GM21825 (cell line): ENCODE measurements around the gene CDHR2.
A peak's percentile ranks its signal among the peaks of the same experiment; 100 is the strongest.

Experiments
- ATAC-seq: cut with Tn5 transposase; IDR thresholded peaks from one replicate; pipeline ENCODE4 v1.9.1; 2021; ENCODE audit warnings: mild to moderate bottlenecking, moderate library complexity; ENCODE audit not compliant: unreplicated experiment

CDHR2 gene

GRCh38 chr5:176529116-176529740 is 19.9 kb upstream of the CDHR2 start:
- no peak for ATAC-seq

DNA sequence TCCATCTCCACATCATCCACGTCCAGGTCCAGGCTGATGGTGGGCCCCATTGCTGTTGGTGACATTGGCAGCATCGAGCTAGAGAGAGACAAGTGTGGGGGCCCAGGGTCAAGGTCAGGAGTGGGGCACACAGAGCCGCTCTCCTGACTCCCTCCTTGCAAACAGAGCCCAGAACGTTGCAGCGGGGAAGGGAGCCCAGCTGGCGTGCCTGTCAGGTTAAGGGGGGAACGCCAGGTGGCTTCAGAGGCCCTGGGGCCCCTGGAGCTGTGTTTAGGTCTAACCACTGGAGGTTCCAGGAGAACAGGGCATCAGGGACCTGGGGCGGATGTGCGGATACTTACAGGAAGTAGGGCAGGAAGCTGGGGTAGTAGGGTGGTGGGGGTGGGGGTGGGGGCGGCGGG is 19.4 kb upstream of the CDHR2 start:
- ATAC-seq, result no peak

DNA sequence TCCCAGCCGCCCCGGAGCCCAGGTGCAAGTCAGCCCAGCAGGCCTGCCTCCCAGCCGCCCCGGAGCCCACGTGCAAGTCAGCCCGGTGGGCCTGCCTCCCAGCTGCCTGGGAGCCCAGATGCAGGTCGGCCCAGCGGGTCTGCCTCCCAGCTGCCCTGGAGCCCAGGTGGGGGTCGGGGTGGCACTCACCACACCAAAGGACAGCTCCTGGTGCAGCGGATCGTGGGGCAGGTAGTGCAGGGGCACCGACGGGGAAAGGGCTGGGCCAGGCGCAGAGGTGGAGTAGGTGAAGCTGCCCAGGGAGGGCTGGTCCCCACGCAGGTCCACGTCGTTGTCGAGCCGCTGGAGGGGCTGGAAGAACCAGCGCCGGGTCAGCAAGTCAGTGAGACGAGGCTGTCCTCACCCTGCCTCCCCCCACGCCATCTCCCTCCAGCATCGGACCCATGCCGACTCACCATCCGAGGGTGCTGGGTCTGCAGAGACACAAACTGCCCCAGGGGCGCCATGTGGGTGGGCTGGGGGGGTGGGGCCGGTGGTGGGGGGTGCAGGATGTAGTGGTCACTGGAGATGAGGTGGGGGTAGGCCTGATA is 18.7 kb upstream of the CDHR2 start:
- no peak for ATAC-seq

DNA sequence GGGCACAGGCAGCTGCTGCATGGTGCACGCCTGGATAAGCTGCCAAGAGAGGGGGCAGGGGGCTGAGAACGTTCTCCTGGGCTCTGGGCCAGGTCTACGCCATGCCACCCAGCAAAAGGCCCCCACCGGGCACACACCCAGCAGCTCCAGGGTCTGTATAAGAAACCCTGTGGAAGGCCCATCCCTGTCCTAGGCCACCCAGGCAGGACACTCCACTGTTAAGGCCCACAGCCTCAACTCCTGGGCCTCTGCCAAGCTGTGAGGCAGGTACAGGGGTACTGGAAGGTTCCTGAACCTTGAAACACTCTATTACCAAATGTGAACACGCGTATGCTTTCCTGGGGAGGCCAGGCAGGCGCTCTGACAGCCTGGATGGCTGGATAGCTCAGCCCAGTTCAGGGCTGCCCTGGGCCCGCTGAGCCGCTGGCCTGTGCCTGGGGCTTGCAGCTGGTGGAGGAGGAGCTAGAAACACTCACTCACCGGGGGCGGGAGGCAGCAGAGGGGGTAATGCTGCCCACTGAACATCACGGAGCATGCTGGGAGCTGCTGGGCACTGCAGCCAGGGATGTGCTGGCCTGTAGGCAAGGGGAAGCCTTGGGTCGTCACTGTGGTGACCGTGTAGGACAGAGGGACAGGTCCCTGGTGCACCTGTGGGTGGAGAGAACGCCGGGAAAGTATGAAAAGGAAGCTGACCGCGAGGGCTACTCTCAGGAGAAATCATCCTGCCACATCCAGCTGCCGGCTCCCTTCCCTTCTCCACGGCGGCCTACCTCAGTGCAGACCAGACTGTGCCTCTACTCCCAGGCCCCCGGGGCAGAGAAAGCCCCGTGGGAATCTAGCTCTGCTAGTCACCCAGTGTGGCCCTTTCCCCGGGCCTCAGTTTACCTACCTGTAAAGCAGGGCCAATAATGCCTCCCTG is 17.9 kb upstream of the CDHR2 start:
- ATAC-seq, result no peak

DNA sequence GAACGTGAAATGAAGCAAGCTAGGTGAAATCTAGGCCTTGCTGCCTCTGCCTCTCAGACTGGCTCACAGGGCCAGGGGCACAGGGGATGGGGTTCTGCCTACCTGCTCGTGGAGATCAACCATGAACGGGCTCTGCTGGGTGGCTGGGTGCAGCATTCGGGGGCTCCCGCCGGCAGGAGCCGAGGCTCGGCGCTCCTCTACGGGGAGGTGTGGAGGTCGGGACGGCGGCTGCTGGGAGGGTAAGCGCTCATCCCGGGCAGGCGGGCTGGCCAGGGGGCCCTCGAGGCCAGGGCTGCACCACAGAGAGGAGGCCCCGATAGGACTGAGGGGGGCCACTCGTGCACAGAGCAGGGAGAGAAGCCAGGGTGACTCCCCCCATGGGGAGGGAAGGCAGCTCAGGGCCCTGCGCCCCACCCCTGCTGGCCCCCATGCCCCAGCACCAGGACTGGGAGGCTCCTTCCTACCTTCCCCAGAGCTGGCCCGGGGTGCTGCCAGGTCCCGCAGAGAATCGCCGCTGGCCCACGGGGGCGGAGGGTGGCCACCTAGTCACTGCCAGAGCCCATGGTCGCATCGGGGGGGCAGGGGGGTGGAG is 17.1 kb upstream of the CDHR2 start:
- ATAC-seq, result no peak

DNA sequence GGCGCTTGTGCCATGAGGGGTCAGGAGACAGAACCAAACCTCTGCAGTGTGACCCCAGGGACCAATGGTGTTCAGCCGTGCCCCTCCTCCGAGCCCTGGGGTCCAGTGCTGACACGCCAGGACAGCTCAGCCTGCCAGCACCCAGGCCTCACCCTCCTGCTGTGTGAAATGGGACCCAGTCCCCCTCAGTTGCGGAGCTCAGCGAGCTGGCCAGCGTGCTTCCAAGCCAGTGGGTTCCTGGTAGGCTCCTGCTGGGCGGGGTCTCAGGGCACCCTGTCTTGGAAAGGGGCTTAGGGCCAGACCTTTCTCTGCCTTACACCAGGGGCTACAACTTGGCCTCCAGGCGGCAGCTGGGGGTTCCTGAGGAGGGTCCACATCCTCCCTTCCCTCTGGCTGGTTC is 16.3 kb upstream of the CDHR2 start:
- no peak for ATAC-seq

DNA sequence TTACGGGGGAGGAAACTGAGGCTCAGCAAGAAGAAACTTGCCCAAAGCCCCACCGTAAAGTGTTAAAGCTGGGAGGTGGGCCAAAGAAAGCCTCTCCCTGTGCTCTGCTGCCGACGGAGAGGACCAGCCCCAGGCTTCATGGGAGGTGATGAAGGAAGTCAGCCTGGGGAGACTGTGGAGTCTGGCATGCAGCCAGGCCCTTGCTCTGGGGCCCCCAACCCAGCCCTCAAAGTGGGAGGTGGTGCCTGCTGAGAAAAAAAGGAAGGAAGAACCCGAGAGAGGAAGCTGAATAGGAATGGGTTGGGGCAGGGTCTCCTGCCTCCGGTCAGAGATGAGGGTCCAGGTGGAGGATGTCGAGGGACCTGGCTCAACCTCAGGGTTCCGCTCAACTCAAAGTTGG is 15.8 kb upstream of the CDHR2 start:
- ATAC-seq, result no peak

GRCh38 chr5:176533894-176534611 is 15.1 kb upstream of the CDHR2 start:
- no peak for ATAC-seq

- no peak for ATAC-seq
Observed at GRCh38 chr5:176534640-176535039, 14.5 kb upstream of the CDHR2 start.

- ATAC-seq, result no peak
Observed at GRCh38 chr5:176535101-176535663, 14.0 kb upstream of the CDHR2 start.

- ATAC-seq, result no peak
Observed at GRCh38 chr5:176535664-176536131, 13.4 kb upstream of the CDHR2 start.

DNA sequence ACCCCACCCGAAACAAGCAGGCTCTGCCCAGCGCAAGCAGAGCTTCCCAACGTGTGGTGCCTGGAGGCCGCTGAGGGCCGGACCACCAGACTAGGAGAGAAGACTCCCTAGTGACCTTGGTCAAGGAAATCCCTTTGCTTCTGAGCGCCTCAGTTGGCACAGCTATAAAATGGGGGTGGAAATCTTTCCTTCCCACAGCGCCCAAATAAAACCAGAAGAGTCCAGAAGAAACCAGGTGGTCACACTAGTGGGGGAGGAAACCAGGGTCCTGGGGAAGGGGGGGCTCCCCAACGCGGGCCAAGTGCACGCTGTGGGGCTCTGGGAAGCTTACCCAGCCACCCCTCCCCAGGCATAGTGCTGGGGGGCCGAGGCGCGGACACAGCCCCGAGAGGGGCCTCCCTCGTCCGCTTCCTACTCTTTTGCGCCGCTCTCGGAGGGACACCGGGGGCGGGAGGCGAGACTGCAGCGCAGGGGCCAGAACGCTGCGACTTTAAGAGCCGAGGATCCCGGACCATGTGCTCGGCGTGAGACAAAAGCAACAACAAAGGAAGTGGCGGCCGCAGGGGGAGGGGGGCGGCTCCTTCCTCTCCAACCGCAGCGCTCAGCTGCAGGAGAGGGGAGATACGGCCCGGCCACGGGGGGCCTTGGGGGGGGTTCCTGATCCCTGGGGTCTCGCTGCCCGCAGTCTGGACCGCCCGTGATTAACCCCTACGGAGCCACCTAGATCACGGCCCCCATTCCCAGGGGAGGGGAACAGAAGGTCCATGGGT is 12.8 kb upstream of the CDHR2 start:
- ATAC-seq, result no peak

GRCh38 chr5:176536902-176537553 is 12.1 kb upstream of the CDHR2 start, which contains the start of gene RNF44:
Gene RNF44 (minus strand): TSS chr5:176537402. CDS start chr5:176532472, 4,930 bp downstream.
- peak; percentile 48 for ATAC-seq

GRCh38 chr5:176537554-176538229 is 11.4 kb upstream of the CDHR2 start:
- ATAC-seq, result peak; percentile 55

DNA sequence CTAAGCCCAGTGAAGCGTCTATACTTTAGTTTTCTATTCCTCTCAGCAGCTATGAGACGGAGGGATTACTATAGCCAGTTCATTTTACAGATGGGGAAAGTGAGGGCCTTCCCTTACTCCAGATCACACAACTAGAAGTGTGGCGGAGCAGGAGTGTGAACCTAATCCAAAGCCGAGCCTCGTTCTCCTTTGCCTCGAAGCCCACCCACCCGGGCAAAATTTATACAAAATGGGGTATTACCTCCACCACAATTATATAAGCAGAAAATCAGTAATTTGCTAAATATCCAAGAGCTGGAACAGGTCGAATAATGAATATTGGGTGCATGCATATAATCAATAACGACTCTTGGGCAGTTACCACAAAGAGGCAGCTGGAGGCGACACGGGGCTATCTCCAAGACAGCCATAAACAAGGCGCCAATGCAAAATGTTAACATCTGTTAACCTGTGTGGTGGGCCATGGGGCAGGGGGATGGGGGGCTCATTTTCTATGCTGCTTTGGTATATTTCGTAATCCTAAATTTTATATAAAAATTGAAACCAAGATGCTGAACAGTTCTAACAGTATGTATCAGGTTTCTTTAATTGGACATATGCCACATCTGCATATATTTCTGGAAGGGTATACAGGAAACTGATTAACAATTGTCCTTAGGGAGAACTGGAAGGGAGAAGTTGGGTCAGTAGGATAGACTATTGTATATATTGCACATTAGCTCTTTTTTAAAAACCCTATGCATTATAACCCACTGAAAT is 10.7 kb upstream of the CDHR2 start:
- ATAC-seq, result no peak

- ATAC-seq, result no peak
Observed at GRCh38 chr5:176538989-176539384, 10.2 kb upstream of the CDHR2 start.

DNA sequence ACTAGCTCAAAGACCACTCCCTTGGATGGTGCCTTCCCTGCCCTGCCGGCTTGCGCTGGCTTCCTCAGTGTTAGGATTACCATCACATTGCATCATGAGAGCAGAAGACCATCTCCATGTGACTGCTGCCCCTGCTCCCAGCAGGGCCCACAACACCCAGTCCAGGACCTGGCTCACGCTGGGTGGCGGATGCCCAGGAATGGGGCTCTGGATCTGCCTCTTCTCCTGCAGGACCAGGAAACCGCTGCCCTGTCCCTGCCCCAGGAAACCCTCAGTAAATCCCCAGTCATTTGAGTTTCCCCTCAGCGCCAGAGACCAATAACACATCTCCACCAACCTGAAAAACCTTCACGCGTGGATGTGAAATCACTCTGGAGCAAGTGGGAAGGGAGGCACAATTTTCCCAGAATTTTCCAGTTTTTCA is 8.7 kb upstream of the CDHR2 start:
- ATAC-seq, result no peak

- no peak for ATAC-seq
Observed at GRCh38 chr5:176540956-176541337, 8.2 kb upstream of the CDHR2 start.
